H7 (cell line): Measurements from ENCODE around the gene OR14A16. TPM values are rescaled to one million over a fixed set of nuclear protein-coding genes. Genes with fewer than 3 reads are reported as not detected.

Experiments used
- DNase-seq: peaks from one replicate; pipeline ENCODE4 v3.0.0; 2012
- H3K27me3 ChIP-seq: 2 replicates; pipeline ENCODE4 v1.6.0; 2011; ENCODE audit warnings: mild to moderate bottlenecking, low read length; ENCODE audit not compliant: control insufficient read depth, insufficient read depth
- H3K36me3 ChIP-seq: replicated peaks from 2 replicates; pipeline ENCODE4 v1.5.1; 2011; ENCODE audit warnings: low read length; ENCODE audit not compliant: control insufficient read depth, insufficient read depth
- H3K4me3 ChIP-seq: 2 replicates; pipeline ENCODE4 v1.5.1; 2011; ENCODE audit warnings: low read depth, mild to moderate bottlenecking, control low read depth, low read length, moderate library complexity; ENCODE audit not compliant: insufficient read depth
- total RNA-seq: library from RNA; depleted of rRNA; stranded (reverse); fragments of >200 nt; shearing (Covaris generic); gene quantifications from 2 replicates; pipeline ENCODE4 v1.2.3, GENCODE V29; 2014; rRNA removed

OR14A16 gene
- total RNA-seq, 1 experiment from 2014 or later = not detected

DNA sequence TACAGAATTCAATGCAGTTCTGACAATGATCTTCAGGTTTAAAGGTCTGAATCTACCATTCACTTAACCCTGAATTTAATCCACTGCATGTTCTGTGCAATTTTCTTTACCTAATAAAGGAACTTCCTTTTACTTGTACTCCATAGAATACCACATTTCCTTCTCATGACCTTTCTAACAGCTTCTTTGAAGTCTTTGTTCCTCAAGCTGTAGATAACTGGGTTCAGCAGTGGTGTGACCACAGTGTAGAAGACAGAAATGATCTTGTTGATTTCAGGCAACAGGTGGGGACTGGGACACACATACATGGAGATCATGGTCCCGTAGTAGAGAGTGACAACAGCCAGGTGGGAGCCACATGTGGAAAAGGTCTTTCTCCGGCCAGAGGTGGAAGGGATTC lies 16.9 kb upstream of the OR14A16 start:
- Histone ChIP-seq H3K4me3 (no peak overlapping the region), H3K36me3 (no peaks in the 10 kb centered on the region), H3K27me3 (no peaks in the 10 kb centered on the region)
- DNase-seq = no peak

GRCh38 chr1:247833601-247834000 lies 9.7 kb upstream of the OR14A16 start:
- peak; percentile 51 for DNase-seq
- no peaks in the 10 kb centered on the region for H3K36me3 ChIP-seq
- no peaks in the 10 kb centered on the region for H3K27me3 ChIP-seq
- no peak overlapping the region for H3K4me3 ChIP-seq

DNA sequence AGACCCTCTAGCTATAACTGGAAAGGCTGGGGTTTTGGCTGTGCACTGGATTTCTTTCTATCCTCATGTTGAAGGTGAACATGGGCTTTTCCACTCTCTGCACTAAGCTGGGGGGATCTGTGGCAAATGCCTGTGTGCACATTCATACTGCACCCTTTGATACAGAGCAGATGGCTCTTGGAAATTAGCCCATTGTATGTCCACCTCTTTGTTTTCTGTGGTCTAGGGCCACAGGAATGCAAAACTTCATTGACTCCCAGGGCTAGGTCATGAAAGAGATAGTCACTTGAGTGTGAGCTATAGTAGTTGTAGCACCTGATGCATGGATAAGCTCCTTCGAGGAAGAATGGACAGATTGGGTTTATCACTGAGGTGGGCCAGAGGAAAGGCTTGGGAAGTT lies 5.7 kb upstream of the OR14A16 start:
- DNase-seq = no peak
- Histone ChIP-seq H3K4me3 (no peak overlapping the region), H3K27me3 (no peaks in the 10 kb centered on the region), H3K36me3 (no peaks in the 10 kb centered on the region)

DNA sequence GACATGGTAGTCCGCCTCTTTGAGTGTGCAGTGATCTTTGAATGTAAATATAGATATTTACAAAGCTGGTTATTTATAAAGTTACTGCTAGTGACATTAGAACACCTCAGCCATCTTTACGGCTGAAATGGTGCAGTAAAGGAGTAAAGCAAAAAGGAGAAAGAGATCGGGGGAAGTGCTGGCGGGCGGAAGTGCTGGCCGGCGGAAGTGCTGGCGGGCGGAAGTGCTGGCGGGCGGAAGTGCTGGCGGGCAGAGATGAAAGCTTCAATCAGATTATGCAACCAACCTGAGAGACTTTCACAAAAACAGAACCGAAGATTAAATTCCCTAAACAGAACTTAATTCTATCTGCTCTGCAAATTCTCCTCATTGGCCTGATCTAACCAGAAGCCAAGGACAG lies 1.4 kb upstream of the OR14A16 start:
- no peak for DNase-seq
- no peak overlapping the region for H3K4me3 ChIP-seq
- H3K27me3 ChIP-seq = no peaks in the 10 kb centered on the region
- no peaks in the 10 kb centered on the region for H3K36me3 ChIP-seq

DNA sequence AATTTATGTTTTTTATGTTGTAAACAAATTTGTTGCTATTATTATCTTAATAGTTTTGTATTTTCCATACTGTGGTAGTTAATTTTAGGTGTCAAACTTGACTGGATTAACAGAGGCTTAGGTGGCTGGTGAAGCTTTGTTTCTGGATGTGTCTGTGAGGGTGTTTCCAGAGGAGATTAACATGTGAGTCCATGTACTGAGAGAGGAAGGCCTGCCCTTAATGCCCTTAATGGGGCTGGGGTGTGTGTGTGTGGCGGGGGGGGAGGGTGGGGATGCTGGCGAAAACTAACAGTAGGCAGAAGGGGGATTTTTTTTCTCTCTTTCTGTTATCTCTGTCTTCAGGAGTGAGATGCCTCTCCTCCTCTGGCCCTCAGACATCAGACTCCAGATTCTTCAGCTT lies 1.9 kb downstream of the OR14A16 start:
- Histone ChIP-seq H3K36me3 (no peaks in the 10 kb centered on the region), H3K27me3 (no peaks in the 10 kb centered on the region), H3K4me3 (no peak overlapping the region)
- no peak for DNase-seq

GRCh38 chr1:247812637-247813036 lies 11.3 kb downstream of the OR14A16 start:
- Histone ChIP-seq H3K27me3 (no peaks in the 10 kb centered on the region), H3K36me3 (no peaks in the 10 kb centered on the region), H3K4me3 (no peak overlapping the region)
- no peak for DNase-seq

- DNase-seq = no peak
- Histone ChIP-seq H3K27me3 (no peaks in the 10 kb centered on the region), H3K4me3 (no peak overlapping the region), H3K36me3 (no peaks in the 10 kb centered on the region)
Measured at GRCh38 chr1:247797518-247797917, 26.4 kb downstream of the OR14A16 start.

GRCh38 chr1:247769603-247770002 lies 54.3 kb downstream of the OR14A16 start:
- DNase-seq = no peak
- Histone ChIP-seq H3K4me3 (no peak overlapping the region), H3K27me3 (no peaks in the 10 kb centered on the region), H3K36me3 (no peaks in the 10 kb centered on the region)

Other genes with a start within 250 kb of the OR14A16 start
- gene OR2G2, start 235.8 kb downstream of the OR14A16 start, total RNA-seq = not detected in 2 replicates
- gene OR2G3, start 218.5 kb downstream of the OR14A16 start, total RNA-seq = not detected in 2 replicates
- not detected in 2 replicates for gene OR13G1, start 144.4 kb downstream of the OR14A16 start, total RNA-seq
- gene OR6F1, start 107.5 kb downstream of the OR14A16 start, total RNA-seq = not detected in 2 replicates
- gene OR14K1, start 85.5 kb downstream of the OR14A16 start, total RNA-seq = not detected in 2 replicates
- gene OR14A2, start 76.0 kb downstream of the OR14A16 start, total RNA-seq = not detected in 2 replicates
- gene OR1C1, start 63.6 kb downstream of the OR14A16 start, total RNA-seq = not detected in 2 replicates
- gene OR11L1, start 17.8 kb upstream of the OR14A16 start, total RNA-seq = not detected in 2 replicates
- 0.04 and 0.10 TPM in 2 replicates for gene TRIM58, start 33.1 kb upstream of the OR14A16 start, total RNA-seq
- not detected in 2 replicates for gene OR2W3, start 71.5 kb upstream of the OR14A16 start, total RNA-seq
- gene OR2T8, start 96.1 kb upstream of the OR14A16 start, total RNA-seq = not detected in 2 replicates
- not detected in 2 replicates for gene OR2AJ1, start 100.8 kb upstream of the OR14A16 start, total RNA-seq
- not detected in 2 replicates for gene OR2L8, start 124.7 kb upstream of the OR14A16 start, total RNA-seq
- not detected in 2 replicates for gene OR2AK2, start 141.1 kb upstream of the OR14A16 start, total RNA-seq
- not detected in 2 replicates for gene OR2L5, start 189.5 kb upstream of the OR14A16 start, total RNA-seq
- gene OR2L2, start 206.0 kb upstream of the OR14A16 start, total RNA-seq = not detected in 2 replicates
- gene OR2L3, start 222.7 kb upstream of the OR14A16 start, total RNA-seq = not detected in 2 replicates